SKM-1 treated with dmso at 0.1 percent for 144 hours (cell line): Measurements from ENCODE around the gene RBBP5.

Source experiments
- DNase-seq: peaks from one replicate; lab custom pipeline; 2025; ENCODE audit not compliant: unreplicated experiment; lab: John Stamatoyannopoulos, UW

RBBP5 gene

GRCh38 chr1:205074513-205074912, 47.3 kb downstream of the RBBP5 start:
- no peak for DNase-seq

DNA sequence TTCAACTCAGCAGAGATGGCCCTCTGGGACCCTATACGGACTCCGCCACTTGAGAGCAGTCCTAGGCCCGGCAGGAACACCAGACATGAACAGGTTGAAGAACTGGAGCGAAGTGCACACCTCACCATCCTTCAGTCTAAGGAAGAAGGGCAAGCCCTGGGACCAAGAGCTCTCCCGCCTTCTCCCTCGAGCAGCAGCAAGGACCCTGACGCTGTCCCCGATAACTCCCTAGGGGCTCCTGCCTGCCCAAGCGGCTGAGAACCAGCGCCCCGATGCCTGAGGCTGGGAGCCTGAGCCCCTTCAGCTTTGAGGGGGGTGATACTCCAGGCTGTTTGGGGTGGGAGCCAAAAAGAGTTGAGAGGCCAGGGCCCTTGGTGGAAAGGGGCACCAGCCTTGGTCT, 47.7 kb downstream of the RBBP5 start:
- DNase-seq = no peak

DNA sequence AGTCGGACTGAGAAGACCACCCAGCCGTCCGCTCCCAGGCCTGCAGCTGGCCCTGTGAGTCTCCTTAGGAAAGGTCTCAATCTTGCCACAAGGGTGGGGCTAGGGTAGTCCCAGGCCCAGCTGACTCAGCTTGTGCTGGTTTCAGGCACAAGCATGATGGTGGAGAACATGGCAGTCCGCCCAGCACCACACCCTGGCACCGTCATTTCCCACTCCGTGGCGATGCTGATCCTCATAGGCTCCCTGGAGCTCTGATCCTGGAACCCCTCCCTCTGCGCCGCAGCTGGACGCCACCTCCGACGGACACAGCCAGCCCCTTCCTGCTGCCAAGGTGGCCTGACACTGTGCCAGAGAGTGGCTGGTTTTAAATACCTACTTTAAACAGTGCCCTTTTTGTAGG, 48.3 kb downstream of the RBBP5 start:
- no peak for DNase-seq

DNA sequence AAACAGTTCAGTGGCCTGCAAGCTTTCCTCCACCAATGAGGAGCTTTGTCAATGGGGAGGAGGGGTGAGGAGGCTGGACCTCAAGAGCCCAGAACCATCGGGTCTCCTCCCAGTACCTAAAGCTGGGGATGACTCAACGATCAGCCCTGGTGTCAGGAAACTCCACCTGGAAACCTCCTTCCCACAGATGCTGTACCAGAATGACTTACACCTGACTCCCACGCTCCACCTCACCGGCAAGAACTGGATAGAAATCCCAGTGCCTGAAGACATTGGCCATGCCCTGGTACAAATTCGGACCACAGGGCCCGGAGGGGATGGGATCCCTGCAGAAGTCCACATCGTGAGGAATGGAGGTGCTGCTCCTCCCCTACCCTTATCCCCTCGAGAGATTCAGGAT, 48.9 kb downstream of the RBBP5 start:
- DNase-seq = no peak

DNA sequence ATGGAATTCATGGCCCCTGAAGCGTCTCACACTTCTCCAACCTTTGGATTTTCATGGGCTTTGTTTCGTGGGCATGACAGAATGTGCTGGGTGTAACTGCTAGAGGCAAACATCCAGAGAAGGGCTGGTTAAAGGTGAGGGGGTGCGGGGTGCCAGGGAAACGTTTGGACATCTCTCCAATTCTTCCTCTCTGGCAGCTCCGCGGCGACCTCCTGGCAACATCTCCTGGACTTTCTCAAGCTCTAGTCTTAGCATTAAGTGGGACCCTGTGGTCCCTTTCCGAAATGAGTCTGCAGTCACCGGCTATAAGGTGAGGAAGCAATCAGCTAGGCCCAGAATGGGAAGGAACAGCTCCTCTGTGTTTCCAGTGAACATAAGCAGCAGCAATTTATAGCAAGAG, 49.5 kb downstream of the RBBP5 start:
- DNase-seq = no peak

- DNase-seq = no peak
These were observed 50.0 kb downstream of the RBBP5 start for GRCh38 chr1:205071801-205072200.

- no peak for DNase-seq
These were observed 50.8 kb downstream of the RBBP5 start for GRCh38 chr1:205071028-205071409.

DNA sequence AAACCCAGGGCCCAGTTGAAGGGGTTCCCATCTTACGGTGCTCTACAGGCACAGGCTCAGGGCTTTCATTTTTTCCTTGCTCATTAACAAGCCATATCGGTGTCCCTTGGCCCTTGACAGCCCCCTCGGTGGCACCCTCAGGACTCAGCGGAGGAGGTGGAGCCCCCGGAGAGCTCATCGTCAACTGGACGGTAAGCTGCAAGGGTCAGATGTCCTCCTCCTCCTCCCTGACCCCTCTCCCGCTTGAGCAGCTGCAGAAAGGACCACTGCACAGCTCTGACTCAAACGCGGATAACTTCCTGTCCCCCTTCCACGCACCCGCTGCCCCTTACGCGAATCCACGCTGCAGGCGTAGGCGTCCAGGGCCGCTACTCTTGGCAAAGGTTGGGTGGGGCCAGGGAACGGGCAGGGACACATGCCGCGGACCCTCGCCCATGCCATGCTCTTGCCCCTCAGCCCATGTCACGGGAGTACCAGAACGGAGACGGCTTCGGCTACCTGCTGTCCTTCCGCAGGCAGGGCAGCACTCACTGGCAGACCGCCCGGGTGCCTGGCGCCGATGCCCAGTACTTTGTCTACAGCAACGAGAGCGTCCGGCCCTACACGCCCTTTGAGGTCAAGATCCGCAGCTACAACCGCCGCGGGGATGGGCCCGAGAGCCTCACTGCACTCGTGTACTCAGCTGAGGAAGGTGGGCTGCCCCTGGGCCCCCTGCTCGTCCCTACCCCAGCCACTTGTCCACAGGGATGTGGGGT, 52.2 kb downstream of the RBBP5 start:
- no peak for DNase-seq

DNA sequence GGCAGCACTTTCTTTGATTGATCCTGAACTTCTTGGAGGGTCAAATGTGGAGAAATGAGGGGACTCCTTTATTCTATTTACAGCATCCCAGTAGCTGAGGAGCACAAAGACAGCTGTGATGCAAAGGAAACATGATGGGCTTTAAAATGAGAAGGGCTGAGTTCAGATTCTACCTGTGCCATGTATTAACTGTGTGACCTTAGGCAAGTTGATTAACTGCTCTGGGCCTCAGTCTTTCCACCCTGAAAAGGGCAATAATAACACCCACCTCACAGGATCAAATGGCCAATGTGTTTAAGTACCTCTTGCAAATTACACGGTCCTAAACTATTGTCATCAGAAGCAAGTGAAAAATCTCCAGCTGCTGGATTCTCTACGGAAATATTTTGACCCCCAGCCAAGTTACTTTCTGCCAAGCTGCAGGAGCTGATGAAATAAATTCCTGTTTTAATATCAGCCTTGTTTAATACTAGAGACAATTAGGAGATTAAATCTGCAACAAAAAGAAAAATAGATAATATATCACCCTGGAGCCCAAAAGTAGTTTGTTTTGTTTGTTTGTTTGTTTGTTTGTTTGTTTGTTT, 53.2 kb downstream of the RBBP5 start:
- DNase-seq = no peak

DNA sequence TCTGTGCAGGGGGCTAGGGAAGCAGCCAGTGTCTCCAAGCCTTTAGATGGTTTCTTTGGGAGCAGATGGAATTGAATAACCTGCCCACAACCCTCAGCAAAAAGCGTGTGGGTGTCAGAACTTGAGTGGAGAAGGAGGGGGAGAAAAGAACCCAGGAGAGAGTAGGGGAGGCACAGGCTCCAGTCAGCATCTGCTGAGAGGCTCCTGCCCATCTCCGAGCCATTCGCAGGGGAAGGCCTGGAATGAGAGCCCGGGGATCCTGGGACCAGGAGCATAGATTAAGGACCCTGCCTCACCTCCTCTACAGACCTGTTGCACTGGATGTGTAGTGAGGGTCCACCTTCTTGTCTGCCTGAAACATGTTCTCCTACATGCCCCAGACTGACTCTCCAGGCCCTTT, 53.8 kb downstream of the RBBP5 start:
- DNase-seq = no peak

DNA sequence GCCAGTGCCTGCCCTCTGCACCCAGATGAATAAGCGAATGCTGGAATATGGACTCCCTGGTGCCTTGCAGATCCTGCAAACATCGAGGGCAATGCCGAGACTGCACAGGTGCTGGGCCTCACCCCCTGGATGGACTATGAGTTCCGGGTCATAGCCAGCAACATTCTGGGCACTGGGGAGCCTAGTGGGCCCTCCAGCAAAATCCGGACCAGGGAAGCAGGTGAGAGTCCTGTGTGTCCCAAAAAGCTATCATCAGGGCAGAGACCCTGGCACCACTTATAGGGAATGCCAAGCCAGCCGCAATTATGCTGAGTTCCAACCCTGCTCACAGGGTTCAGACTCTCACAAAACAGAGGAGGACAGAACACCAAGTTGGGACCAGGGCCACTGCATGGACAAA, 54.7 kb downstream of the RBBP5 start:
- DNase-seq = no peak

DNA sequence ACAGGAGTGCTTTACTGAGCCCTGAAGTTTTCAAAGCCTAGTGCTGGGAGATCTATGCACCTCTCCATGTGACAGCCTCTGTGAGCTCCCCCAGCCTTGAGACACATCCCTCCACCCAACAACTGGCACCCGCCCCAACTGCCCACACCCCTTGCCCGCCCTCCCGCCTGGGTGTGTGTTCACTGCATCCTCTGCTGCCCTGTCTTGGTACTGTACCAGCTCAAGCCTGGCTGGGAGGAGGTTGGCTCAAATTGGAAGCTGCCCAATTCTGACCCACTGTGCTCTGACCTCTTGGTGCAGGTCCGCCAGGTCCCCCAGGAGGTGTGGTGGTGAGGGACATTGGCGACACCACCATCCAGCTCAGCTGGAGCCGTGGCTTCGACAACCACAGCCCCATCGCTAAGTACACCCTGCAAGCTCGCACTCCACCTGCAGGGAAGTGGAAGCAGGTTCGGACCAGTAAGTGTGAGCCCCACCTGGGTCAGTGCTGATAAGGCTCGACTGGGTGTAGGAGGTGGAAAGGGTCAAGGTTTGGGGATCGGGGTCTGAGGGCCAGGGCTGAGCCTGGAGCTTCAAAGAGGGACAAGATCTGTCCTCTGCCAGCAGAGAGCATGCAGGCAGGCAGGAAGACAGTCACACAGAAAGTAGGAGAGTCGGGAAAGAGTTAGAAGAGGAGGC, 55.5 kb downstream of the RBBP5 start:
- DNase-seq = no peak

GRCh38 chr1:205065666-205066065, 56.1 kb downstream of the RBBP5 start:
- no peak for DNase-seq

- no peak for DNase-seq
These were observed 56.9 kb downstream of the RBBP5 start for GRCh38 chr1:205064741-205065316.

GRCh38 chr1:205064301-205064700, 57.5 kb downstream of the RBBP5 start:
- DNase-seq = no peak

- DNase-seq = no peak
These were observed 58.9 kb downstream of the RBBP5 start for GRCh38 chr1:205062895-205063294.

GRCh38 chr1:205062319-205062718, 59.5 kb downstream of the RBBP5 start:
- DNase-seq = no peak

DNA sequence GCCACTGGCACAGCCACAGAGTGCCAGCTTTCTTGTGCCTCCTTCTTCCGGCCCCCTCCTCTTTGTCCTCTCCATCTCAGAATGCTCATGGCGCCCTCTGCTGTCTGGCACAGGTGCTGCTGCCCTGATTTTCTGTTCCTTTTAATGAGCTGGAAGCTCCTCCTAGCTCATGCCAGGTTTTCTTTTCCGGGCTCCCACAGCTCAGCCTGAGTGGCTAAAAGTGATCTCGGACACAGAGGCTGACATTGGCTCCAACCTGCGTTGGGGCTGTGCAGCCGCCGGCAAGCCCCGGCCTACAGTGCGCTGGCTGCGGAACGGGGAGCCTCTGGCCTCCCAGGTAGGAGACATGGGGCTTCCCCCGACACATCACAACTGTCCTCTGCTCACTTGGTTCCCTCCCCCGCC, 60.1 kb downstream of the RBBP5 start:
- DNase-seq = peak; percentile 71

DNA sequence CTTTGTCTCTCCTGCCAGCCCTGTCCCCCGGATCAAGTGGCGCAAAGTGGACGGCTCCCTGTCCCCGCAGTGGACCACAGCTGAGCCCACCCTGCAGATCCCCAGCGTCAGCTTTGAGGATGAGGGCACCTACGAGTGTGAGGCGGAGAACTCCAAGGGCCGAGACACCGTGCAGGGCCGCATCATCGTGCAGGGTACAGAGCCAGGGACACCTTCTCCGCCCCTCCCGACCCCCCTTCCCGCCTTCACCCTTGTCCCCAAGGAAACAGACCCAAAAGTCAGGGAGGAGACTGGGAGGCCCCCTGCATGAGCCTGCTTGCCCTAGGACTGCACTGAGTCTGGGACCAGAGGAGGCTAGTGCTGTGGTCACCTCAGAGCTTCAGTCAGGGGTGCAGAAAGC, 60.6 kb downstream of the RBBP5 start:
- DNase-seq = no peak

- no peak for DNase-seq
These were observed 61.0 kb downstream of the RBBP5 start for GRCh38 chr1:205060746-205061145.

GRCh38 chr1:205059660-205060059, 62.1 kb downstream of the RBBP5 start:
- DNase-seq = no peak

- no peak for DNase-seq
These were observed 62.9 kb downstream of the RBBP5 start for GRCh38 chr1:205058853-205059252.
